Measurements from ENCODE around the gene LAMA2.

DNA sequence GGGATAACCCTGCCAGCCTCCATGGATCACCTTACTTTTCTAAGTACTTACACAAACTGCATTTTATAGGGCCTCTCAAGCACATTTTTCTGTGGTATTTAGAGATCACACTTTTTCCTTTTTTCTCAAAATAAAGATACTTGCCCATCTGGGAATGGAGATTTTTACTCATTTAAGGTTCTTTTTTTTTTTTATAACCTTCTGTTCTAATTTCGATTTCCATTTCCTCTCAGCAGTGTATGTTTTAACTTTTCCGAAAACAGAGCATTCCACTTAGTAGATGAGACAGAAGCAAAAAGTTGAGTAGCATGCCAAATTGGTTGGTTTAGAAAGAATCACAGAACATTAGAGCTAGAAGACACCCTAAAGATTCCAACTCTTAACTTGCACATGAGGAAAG lies 612.7 kb downstream of the LAMA2 start:
- TF ChIP-seq POLR2A (IDR thresholded peaks at IDR 0.05) = no peak
- TF ChIP-seq, protein P1, sequence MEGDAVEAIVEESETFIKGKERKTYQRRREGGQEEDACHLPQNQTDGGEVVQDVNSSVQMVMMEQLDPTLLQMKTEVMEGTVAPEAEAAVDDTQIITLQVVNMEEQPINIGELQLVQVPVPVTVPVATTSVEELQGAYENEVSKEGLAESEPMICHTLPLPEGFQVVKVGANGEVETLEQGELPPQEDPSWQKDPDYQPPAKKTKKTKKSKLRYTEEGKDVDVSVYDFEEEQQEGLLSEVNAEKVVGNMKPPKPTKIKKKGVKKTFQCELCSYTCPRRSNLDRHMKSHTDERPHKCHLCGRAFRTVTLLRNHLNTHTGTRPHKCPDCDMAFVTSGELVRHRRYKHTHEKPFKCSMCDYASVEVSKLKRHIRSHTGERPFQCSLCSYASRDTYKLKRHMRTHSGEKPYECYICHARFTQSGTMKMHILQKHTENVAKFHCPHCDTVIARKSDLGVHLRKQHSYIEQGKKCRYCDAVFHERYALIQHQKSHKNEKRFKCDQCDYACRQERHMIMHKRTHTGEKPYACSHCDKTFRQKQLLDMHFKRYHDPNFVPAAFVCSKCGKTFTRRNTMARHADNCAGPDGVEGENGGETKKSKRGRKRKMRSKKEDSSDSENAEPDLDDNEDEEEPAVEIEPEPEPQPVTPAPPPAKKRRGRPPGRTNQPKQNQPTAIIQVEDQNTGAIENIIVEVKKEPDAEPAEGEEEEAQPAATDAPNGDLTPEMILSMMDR (IDR thresholded peaks at IDR 0.05) = no peak
